GM23338 (cell line): Measurements from ENCODE around the gene ARHGAP1. TPM values are rescaled to one million over a fixed set of nuclear protein-coding genes. Genes with fewer than 3 reads are reported as not detected.

Experiments used
- ATAC-seq: fragments of 200-7000 bp; cut with Tn5 transposase; 3 replicates; pipeline ENCODE4 v1.9.1; 2020
- DNase-seq: peaks from one replicate; pipeline ENCODE4 v3.0.0-alpha.2; 2015; ENCODE audit warnings: low spot score
- H2AFZ ChIP-seq: fragments of 200-600 bp; sonication (generic); 2 replicates; pipeline ENCODE4 v1.8.0; 2016; ENCODE audit warnings: antibody characterized with exemption, mild to moderate bottlenecking, moderate library complexity
- H3F3A ChIP-seq: fragments of 200-600 bp; sonication (generic); replicated peaks from 2 replicates; pipeline ENCODE4 v1.8.0; 2017; ENCODE audit warnings: antibody characterized with exemption, mixed run types, low read depth
- H3K27ac ChIP-seq: fragments of 200-600 bp; sonication (generic); 2 replicates; pipeline ENCODE4 v1.6.1; 2016; ENCODE audit warnings: low read depth
- H3K27me3 ChIP-seq: fragments of 200-600 bp; sonication (generic); 2 replicates; pipeline ENCODE4 v1.8.0; 2016; ENCODE audit warnings: mild to moderate bottlenecking, mixed run types, moderate library complexity; ENCODE audit not compliant: insufficient read depth
- H3K36me3 ChIP-seq: fragments of 200-600 bp; sonication (generic); 2 replicates; pipeline ENCODE4 v1.8.0; 2016; ENCODE audit warnings: mild to moderate bottlenecking; ENCODE audit not compliant: insufficient read depth
- H3K4me1 ChIP-seq: fragments of 200-600 bp; sonication (generic); 2 replicates; pipeline ENCODE4 v1.8.0; 2016; ENCODE audit warnings: mild to moderate bottlenecking, moderate library complexity; ENCODE audit not compliant: insufficient read depth
- H3K4me2 ChIP-seq: fragments of 200-600 bp; sonication (generic); 2 replicates; pipeline ENCODE4 v1.7.1; 2017; ENCODE audit warnings: mixed run types
- H3K4me3 ChIP-seq: fragments of 200-600 bp; sonication (generic); 2 replicates; pipeline ENCODE4 v1.6.1; 2016; ENCODE audit warnings: mixed run types
- H3K79me2 ChIP-seq: fragments of 200-600 bp; sonication (generic); replicated peaks from 2 replicates; pipeline ENCODE4 v1.8.0; 2017; ENCODE audit warnings: mild to moderate bottlenecking; ENCODE audit not compliant: insufficient read depth
- H3K9me2 ChIP-seq: fragments of 200-600 bp; sonication (generic); 2 replicates; pipeline ENCODE4 v1.8.0; 2017; ENCODE audit not compliant: insufficient read depth
- H4K20me1 ChIP-seq: fragments of 200-600 bp; sonication (generic); replicated peaks from 2 replicates; pipeline ENCODE4 v1.8.0; 2017; ENCODE audit warnings: mild to moderate bottlenecking; ENCODE audit not compliant: insufficient read depth
- H3K27ac Mint-ChIP-seq: 2 replicates; pipeline ENCODE4 v1.8.0; 2020; ENCODE audit warnings: inconsistent platforms, mild to moderate bottlenecking, moderate library complexity, mixed read lengths
- H3K27me3 Mint-ChIP-seq: 3 replicates; pipeline ENCODE4 v1.8.0; 2022; ENCODE audit warnings: low read depth, mild to moderate bottlenecking, moderate library complexity, mixed read lengths, inconsistent platforms; ENCODE audit not compliant: insufficient read depth, poor library complexity
- H3K36me3 Mint-ChIP-seq: 3 replicates; pipeline ENCODE4 v1.8.0; 2021; ENCODE audit warnings: low read depth, mild to moderate bottlenecking, inconsistent platforms, moderate library complexity, mixed read lengths
- H3K4me1 Mint-ChIP-seq: 3 replicates; pipeline ENCODE4 v1.8.0; 2020; ENCODE audit warnings: mild to moderate bottlenecking, inconsistent platforms, mixed read lengths
- H3K4me3 Mint-ChIP-seq: 3 replicates; pipeline ENCODE4 v1.8.0; 2021; ENCODE audit warnings: moderate library complexity, mild to moderate bottlenecking, inconsistent platforms, mixed read lengths
- H3K9me3 Mint-ChIP-seq: 3 replicates; pipeline ENCODE4 v1.8.0; 2020; ENCODE audit warnings: moderate library complexity, mild to moderate bottlenecking, inconsistent platforms, mixed read lengths
- CTCF ChIP-seq, 2 experiments: fragments of 200-600 bp in 1 of 2; sonication (generic) in 1 of 2; conservative IDR thresholded peaks; 2 replicates each; pipeline versions ENCODE4 v1.5.1 to v1.6.1; 2016 to 2017; ENCODE audit warnings: antibody characterized with exemption in 2 of 2, low read depth in 2 of 2, mild to moderate bottlenecking in 2 of 2, moderate library complexity in 1 of 2
- EZH2 ChIP-seq: fragments of 200-600 bp; sonication (generic); IDR thresholded peaks from one replicate; pipeline ENCODE4 v1.8.0; 2017; ENCODE audit warnings: antibody characterized with exemption, mild to moderate bottlenecking, low read depth; ENCODE audit not compliant: unreplicated experiment
- EZH2phosphoT487 ChIP-seq: fragments of 200-600 bp; sonication (generic); IDR thresholded peaks from one replicate; pipeline ENCODE4 v1.8.1; 2018; ENCODE audit warnings: antibody characterized with exemption; ENCODE audit not compliant: unreplicated experiment
- JUNB ChIP-seq: IDR thresholded peaks from one replicate; pipeline ENCODE4 v1.6.1; 2016; ENCODE audit warnings: antibody characterized with exemption; ENCODE audit not compliant: unreplicated experiment
- NANOG ChIP-seq: IDR thresholded peaks from 2 replicates; pipeline ENCODE4 v1.6.1; 2016; ENCODE audit warnings: antibody characterized with exemption, borderline replicate concordance
- POLR2AphosphoS5 ChIP-seq: IDR thresholded peaks from 2 replicates; pipeline ENCODE4 v1.6.1; 2016; ENCODE audit warnings: antibody characterized with exemption, low read depth
- REST ChIP-seq: IDR thresholded peaks from one replicate; pipeline ENCODE4 v1.6.1; 2018; ENCODE audit warnings: antibody characterized with exemption; ENCODE audit not compliant: unreplicated experiment
- ZNF114 ChIP-seq: fragments of 250-450 bp; sonication (Bioruptor Pico); IDR thresholded peaks from 2 replicates; pipeline ENCODE4 v1.5.0; 2020; ENCODE audit warnings: mild to moderate bottlenecking, moderate library complexity
- ZNF331 ChIP-seq: fragments of 250-450 bp; sonication (Bioruptor Pico); IDR thresholded peaks from 2 replicates; pipeline ENCODE4 v1.5.0; 2020; ENCODE audit warnings: low read depth, mild to moderate bottlenecking, moderate library complexity
- ZNF462 ChIP-seq: fragments of 250-450 bp; sonication (Bioruptor Pico); IDR thresholded peaks from 2 replicates; pipeline ENCODE4 v1.5.0; 2020; ENCODE audit warnings: mild to moderate bottlenecking, moderate library complexity
- polyA plus RNA-seq: library from polyadenylated mRNA; unstranded; fragments of >200 nt; fragmentation: Nextera tagmentation; extraction: Ambion mirVana; gene quantifications from 2 replicates; pipeline ENCODE4 v1.2.1, GENCODE V29; 2016
- total RNA-seq: library from RNA; depleted of rRNA; stranded (reverse); fragments of >200 nt; shearing (Covaris generic); gene quantifications from 2 replicates; pipeline ENCODE4 v1.2.3, GENCODE V29; 2014

The ARHGAP1 gene
- total and polyA plus RNA-seq, 2 experiments from 2014 or later = 23.4 to 38.1 TPM

GRCh38 chr11:46658259-46658658, 42.2 kb downstream of the ARHGAP1 start (continued):
- TF ChIP-seq REST (no peak), POLR2AphosphoS5 (no peak), ZNF331 (CRISPR knock-in tag) (no peak)

GRCh38 chr11:46657186-46657585, 43.2 kb downstream of the ARHGAP1 start:
- Histone ChIP-seq H4K20me1 (no peaks in the 10 kb centered on the region), H3K79me2 (no peaks in the 10 kb centered on the region), H3K27ac (no peak overlapping the region), H3F3A (0 out of 2 replicates have a peak, but pooled peaks cover 4% of the 10 kb centered on the region), H3K27me3 (no peaks in the 10 kb centered on the region), H2AFZ (no peak overlapping the region), H3K4me2 (no peak overlapping the region), H3K9me2 (no peaks in the 10 kb centered on the region), H3K4me1 (no peaks in the 10 kb centered on the region), H3K36me3 (peaks cover 37% of the 10 kb centered on the region), H3K4me3 (no peak overlapping the region)
- ATAC-seq = no peak
- H3K4me3 Mint-ChIP-seq = no peak overlapping the region
- H3K4me1 Mint-ChIP-seq = no peaks in the 10 kb centered on the region
- DNase-seq = no peak
- H3K27me3 Mint-ChIP-seq = no peaks in the 10 kb centered on the region
- no peaks in the 10 kb centered on the region for H3K9me3 Mint-ChIP-seq
- H3K27ac Mint-ChIP-seq = no peak overlapping the region; the same call in 1 of the 2 replicates
- peaks cover 55% of the 10 kb centered on the region for H3K36me3 Mint-ChIP-seq
- TF ChIP-seq EZH2 (no peak), EZH2phosphoT487 (no peak), REST (no peak), JUNB (no peak), CTCF (conservative IDR thresholded peaks at IDR 0.05; ENCODE audit: low read depth in 2 of 2) (no peak), NANOG (no peak), ZNF462 (no peak), ZNF331 (CRISPR knock-in tag) (no peak), ZNF114 (CRISPR knock-in tag) (no peak)
